CD1c-positive myeloid dendritic cell (primary cell): ENCODE data around the gene MTRF1L.
"Not testable (repeated sequence)": the region's sequence is repeated elsewhere in the genome, so short reads cannot be mapped to it uniquely, and the experiment has no call there.

Experiments
- DNase-seq: peaks from one replicate; pipeline ENCODE4 v3.0.0-alpha.2; 2016; ENCODE audit errors: extremely low spot score

MTRF1L gene

GRCh38 chr6:153003366-153003690 lies 819 bp upstream of the MTRF1L start:
- DNase-seq, result no peak

- DNase-seq, result peak; percentile 12
Observed at GRCh38 chr6:153001767-153002612, 519 bp downstream of the MTRF1L start.

GRCh38 chr6:153000790-153001189 lies 1.7 kb downstream of the MTRF1L start:
- not testable (repeated sequence) for DNase-seq

- no peak for DNase-seq
Observed at GRCh38 chr6:153000243-153000642, 2.3 kb downstream of the MTRF1L start.

- not testable (repeated sequence) for DNase-seq
Observed at GRCh38 chr6:152999538-152999937, 3.0 kb downstream of the MTRF1L start.

GRCh38 chr6:152993847-152994246 lies 8.7 kb downstream of the MTRF1L start:
- DNase-seq, result no peak

GRCh38 chr6:152993431-152993830 lies 9.1 kb downstream of the MTRF1L start:
- DNase-seq, result no peak

GRCh38 chr6:152986978-152987377 lies 15.5 kb downstream of the MTRF1L start:
- DNase-seq, result no peak

GRCh38 chr6:152985300-152985699 lies 17.2 kb downstream of the MTRF1L start:
- not testable (repeated sequence) for DNase-seq

- peak; percentile 52 for DNase-seq
Observed at GRCh38 chr6:152984513-152984872, 18.0 kb downstream of the MTRF1L start.

GRCh38 chr6:152983637-152984512 lies 18.6 kb downstream of the MTRF1L start:
- peak; percentile 97 for DNase-seq

- peak; percentile 98 for DNase-seq
Observed at GRCh38 chr6:152982904-152983636, 19.4 kb downstream of the MTRF1L start, which contains the start of gene FBXO5. FBXO5 (minus strand) TSS chr6:152983041; CDS start chr6:152982959, 82 bp downstream.

GRCh38 chr6:152981989-152982903 lies 20.3 kb downstream of the MTRF1L start:
- no peak for DNase-seq

GRCh38 chr6:152981219-152981618 lies 21.3 kb downstream of the MTRF1L start:
- DNase-seq, result no peak

- DNase-seq, result no peak
Observed at GRCh38 chr6:152980656-152981055, 21.9 kb downstream of the MTRF1L start.

- DNase-seq, result no peak
Observed at GRCh38 chr6:152979116-152979515, 23.4 kb downstream of the MTRF1L start.

GRCh38 chr6:152978058-152978457 lies 24.5 kb downstream of the MTRF1L start:
- DNase-seq, result no peak

- DNase-seq, result no peak
Observed at GRCh38 chr6:152977556-152977955, 25.0 kb downstream of the MTRF1L start.

- no peak for DNase-seq
Observed at GRCh38 chr6:152976749-152977148, 25.8 kb downstream of the MTRF1L start.

- peak; percentile 78 for DNase-seq
Observed at GRCh38 chr6:152975204-152975915, 27.1 kb downstream of the MTRF1L start.
